PFSK-1 (cell line): Measurements from ENCODE around the gene NF2.

Experiments used
- FOXP2 ChIP-seq: optimal IDR thresholded peaks from 2 replicates; pipeline ENCODE3; 2011; ENCODE audit warnings: borderline replicate concordance, control low read depth, inconsistent platforms; ENCODE audit not compliant: insufficient read depth; ENCODE audit errors: extremely low read length, extremely low read depth
- POLR2AphosphoS5 ChIP-seq: IDR thresholded peaks from 2 replicates; pipeline ENCODE4 v1.6.1; 2012; ENCODE audit warnings: low read depth, mild to moderate bottlenecking, control low read depth, low read length, moderate library complexity
- REST ChIP-seq, 2 experiments: IDR thresholded peaks; 2 replicates each; pipeline versions ENCODE4 v1.6.1 to v1.8.0; 2011 to 2012; ENCODE audit warnings: low read depth in 2 of 2, low read length in 2 of 2, control low read depth in 1 of 2, inconsistent platforms in 1 of 2, mild to moderate bottlenecking in 1 of 2, moderate library complexity in 1 of 2; ENCODE audit not compliant: insufficient read depth in 1 of 2
- SIN3A ChIP-seq: IDR thresholded peaks from 2 replicates; pipeline ENCODE4 v1.6.1; 2012; ENCODE audit warnings: mild to moderate bottlenecking, low read length, moderate library complexity, borderline replicate concordance; ENCODE audit not compliant: insufficient read depth
- TAF1 ChIP-seq: IDR thresholded peaks from 2 replicates; pipeline ENCODE4 v1.6.1; 2012; ENCODE audit warnings: low read length, control low read depth, borderline replicate concordance; ENCODE audit not compliant: insufficient read depth

Gene NF2

GRCh38 chr22:29567338-29567737, 36.1 kb upstream of the NF2 start:
- TF ChIP-seq TAF1, result no peak
- TF ChIP-seq REST (IDR thresholded peaks at IDR 0.05; ENCODE audit: insufficient read depth in 1 of 2, low read depth in 2 of 2, low read length in 2 of 2), result no peak
- no peak for TF ChIP-seq SIN3A
- no peak for TF ChIP-seq FOXP2
- TF ChIP-seq POLR2AphosphoS5, result no peak

- no peak for TF ChIP-seq TAF1
- TF ChIP-seq REST (IDR thresholded peaks at IDR 0.05; ENCODE audit: insufficient read depth in 1 of 2, low read depth in 2 of 2, low read length in 2 of 2), result no peak
- TF ChIP-seq FOXP2, result no peak
- TF ChIP-seq POLR2AphosphoS5, result no peak
- no peak for TF ChIP-seq SIN3A
These were observed 34.3 kb upstream of the NF2 start for GRCh38 chr22:29569011-29569678.

GRCh38 chr22:29570456-29570855, 33.0 kb upstream of the NF2 start:
- TF ChIP-seq TAF1 (no peak), SIN3A (no peak), REST (IDR thresholded peaks at IDR 0.05; ENCODE audit: insufficient read depth in 1 of 2, low read depth in 2 of 2, low read length in 2 of 2) (no peak), FOXP2 (no peak), POLR2AphosphoS5 (no peak)

GRCh38 chr22:29570912-29571549, 32.4 kb upstream of the NF2 start:
- TF ChIP-seq TAF1 (no peak), FOXP2 (no peak), SIN3A (no peak), REST (IDR thresholded peaks at IDR 0.05; ENCODE audit: insufficient read depth in 1 of 2, low read depth in 2 of 2, low read length in 2 of 2) (no peak), POLR2AphosphoS5 (no peak)
